OCI-M1 (cell line): ENCODE measurements around the gene STRA6.

ENCODE experiments used
- DNase-seq: peaks from one replicate; lab custom pipeline; 2025; lab: John Stamatoyannopoulos, UW

STRA6 gene

GRCh38 chr15:74207652-74208440 is 5.3 kb upstream of the STRA6 start:
- no peak for DNase-seq

DNA sequence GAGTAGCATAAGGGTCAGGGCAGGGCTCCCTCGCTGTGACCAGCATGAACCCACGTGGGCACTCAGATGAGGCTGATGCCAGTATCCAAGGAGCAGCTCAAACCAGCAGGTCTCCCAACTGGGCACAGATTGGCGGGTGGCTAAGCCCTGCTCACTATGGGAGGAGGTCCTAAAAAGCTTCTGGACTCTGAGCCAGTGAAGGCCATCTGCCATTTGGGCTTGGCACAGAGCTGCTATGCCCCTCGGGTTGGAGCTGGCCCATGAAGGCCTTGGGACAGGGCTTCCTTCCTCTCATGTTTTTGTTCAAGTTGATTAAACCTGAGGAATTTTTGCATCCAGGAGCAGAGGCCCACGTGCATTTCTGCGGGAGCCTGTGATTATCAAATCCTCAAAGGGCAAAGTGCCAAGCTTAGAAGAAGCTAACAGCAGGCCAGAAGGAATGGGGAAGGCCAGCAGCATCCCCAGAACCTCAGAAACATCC is 4.3 kb upstream of the STRA6 start:
- DNase-seq, result no peak

GRCh38 chr15:74205582-74205947 is 3.0 kb upstream of the STRA6 start:
- no peak for DNase-seq

- DNase-seq, result no peak
Measured at GRCh38 chr15:74203914-74204431, 1.4 kb upstream of the STRA6 start.

DNA sequence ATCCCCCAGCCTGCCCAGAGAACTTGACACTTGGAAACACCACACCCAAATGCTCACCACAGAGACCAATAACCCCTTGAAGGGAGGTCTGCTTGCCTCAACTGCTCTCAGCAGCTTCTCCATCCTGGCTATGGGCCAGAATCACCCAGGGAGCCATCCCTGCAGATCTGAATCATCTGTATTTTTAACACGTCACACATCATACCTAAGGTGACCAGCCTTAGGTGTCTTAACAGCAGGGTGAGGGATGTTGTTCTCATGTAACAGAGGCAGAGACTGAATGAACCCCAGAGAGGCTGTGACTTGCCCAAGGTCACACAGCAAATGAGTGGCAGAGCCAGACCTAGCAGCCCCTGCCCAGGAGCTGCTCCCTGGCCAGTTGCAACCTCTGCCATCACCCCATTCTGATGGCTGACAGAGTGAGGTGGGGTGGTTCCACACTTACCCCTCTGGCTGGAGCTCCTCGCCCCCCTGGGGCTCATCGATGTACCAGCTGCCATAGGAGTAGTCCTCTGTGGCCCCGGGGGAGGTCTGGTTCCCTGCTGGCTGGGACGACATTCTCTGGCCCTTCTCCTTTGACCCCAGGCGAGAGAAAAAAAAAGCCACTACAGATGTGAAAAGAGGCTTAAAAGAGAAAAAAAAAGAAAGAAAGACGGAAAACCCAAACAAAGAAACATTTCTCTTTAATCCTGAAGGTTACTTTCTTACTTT is 722 bp downstream of the STRA6 start:
- DNase-seq, result no peak

- no peak for DNase-seq
Measured at GRCh38 chr15:74200871-74201419, 1.6 kb downstream of the STRA6 start.

DNA sequence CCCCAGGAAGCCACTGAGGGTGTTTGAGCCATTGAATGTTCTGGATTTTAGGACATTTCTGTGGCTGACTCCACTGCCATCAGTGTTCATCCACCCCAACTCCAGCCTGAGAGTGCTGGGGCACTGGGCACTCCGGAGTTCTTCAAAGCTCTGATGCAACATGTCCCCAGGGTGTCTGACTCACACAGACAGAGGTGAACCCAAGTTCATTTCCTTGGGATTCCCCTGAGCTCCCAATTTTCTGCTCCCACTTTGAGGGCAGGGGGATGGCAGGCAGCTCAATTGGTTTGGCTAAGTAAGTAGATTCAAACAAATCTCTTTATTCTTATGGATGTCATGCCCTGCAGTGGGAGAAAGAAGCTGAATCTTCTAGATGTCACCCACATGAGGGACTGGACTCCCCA is 2.2 kb downstream of the STRA6 start:
- no peak for DNase-seq

GRCh38 chr15:74199297-74199652 is 3.3 kb downstream of the STRA6 start:
- no peak for DNase-seq

DNA sequence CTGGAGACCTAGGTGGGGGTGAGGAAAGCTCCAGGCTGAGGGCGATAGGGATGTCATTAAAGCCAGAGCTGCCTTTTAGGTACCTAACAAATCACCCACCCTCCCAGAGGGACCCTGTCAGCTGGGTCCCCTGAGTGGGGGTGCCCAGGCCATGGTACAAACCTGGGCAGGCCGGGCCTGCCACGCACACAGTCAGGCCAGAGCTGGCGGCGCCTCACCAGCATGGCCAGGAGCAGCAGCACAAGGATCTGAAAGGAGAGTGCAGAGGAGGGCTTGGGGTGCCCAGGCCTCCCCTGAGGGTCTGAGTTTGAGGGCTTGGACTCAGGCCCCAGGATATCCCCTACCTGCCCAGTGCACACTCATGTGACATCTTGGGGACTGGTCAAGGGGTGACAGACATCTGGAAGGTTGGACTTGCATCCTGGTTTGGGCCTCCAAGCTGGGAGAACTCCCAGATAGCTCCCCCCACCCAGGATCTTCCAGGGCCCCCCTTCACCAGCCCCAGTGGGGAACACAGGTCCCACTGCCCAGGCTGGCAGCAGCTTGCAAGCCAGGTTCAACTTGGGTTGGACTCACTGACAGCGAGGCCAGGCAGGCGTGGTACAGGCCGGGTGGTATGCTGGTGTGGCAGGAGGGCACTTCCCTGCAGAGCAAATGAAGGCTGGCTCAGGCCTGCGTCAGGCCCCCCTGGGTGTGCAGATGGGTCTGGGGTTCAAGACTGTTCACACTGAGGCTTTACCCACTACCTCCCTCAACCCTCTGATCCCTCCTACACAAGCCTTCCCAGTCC is 5.2 kb downstream of the STRA6 start:
- DNase-seq, result no peak

- DNase-seq, result no peak
Measured at GRCh38 chr15:74196175-74196574, 6.4 kb downstream of the STRA6 start.

- DNase-seq, result no peak
Measured at GRCh38 chr15:74194572-74195559, 7.7 kb downstream of the STRA6 start.

DNA sequence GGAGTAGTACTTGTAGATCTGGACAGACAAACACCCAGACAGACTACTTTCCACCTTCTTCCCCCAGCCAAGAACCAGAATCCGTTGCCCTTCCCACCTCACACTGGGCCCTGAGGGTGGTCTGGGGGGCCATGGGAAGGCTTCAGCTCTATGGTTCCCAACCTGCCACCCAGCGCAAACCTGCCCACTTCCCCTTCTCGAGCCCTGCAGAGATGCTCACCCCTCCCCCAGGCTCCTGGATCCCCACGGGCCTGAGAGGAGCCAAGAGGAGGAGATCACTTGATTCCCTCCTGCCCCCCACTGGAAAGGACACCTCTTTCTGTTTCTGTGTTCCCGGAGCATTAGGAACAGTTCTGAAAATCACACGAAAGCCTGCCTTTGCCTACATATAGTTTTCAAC is 8.7 kb downstream of the STRA6 start:
- DNase-seq, result no peak

DNA sequence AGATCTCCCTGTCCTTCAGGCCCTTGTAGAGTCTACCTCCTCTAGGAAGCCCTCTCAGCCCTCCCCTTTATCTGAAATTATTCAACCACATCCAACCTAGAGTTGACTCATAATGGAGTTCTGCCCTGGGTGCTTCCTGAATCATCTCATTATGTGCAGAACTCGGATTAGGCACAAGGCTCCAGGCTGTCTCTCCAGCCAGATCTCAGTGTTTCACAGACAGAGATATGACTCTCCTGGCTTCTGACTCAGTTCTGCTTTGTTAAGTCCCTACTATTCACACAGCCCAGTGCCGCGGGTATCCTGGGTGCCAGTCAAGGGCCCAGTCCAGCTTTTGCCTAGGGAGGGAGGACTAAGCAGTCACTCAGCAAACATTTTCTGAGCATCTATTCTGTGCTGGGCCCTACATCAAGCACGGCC is 9.3 kb downstream of the STRA6 start:
- no peak for DNase-seq

- no peak for DNase-seq
Measured at GRCh38 chr15:74192751-74193150, 9.8 kb downstream of the STRA6 start.

GRCh38 chr15:74191798-74192197 is 10.8 kb downstream of the STRA6 start:
- no peak for DNase-seq

DNA sequence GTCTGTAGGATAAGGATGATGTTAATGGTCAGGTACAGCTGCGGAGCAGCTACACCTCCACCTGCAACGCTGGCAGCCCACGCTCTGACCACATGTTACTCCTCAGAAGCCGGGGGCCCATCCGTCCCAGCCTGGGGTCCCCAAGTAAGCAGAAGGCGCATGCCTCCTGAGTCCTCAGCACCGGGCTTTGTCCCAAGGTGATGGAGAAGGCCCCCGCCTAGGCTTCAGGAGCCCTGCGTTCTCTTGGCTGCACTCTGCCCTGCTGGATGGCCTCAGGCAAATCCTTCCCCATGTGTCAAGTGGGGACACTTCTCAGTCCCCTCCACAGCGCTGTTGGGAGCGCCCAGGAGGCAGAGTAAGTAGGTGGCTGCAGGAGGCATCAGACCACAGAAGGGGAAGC is 14.4 kb downstream of the STRA6 start:
- no peak for DNase-seq

GRCh38 chr15:74185710-74186348 is 16.8 kb downstream of the STRA6 start:
- no peak for DNase-seq

DNA sequence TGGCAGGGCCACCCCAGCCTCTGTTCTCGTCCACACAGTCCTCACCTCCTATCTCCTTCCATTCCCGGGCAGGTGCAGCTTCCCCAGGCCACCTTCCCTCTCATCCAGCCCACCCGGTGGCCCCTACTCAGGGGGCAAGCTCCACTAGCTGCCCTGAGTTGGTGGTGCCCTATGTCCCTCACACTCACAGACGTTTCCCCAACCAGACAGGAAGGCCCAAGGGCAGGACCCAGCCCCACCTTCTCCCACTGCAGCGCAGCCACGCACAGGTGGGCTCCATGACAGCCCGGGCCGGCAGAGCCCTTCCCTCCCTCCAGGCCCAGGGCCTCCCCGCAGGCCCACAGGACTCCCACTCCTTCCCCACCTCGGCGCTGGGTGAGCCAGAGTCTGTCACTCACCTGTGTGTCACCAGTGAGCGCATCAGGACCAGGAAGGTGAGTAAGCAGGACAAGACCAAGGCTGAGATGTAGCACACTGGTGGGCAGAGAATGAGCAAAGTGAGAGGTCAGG is 17.9 kb downstream of the STRA6 start:
- no peak for DNase-seq

DNA sequence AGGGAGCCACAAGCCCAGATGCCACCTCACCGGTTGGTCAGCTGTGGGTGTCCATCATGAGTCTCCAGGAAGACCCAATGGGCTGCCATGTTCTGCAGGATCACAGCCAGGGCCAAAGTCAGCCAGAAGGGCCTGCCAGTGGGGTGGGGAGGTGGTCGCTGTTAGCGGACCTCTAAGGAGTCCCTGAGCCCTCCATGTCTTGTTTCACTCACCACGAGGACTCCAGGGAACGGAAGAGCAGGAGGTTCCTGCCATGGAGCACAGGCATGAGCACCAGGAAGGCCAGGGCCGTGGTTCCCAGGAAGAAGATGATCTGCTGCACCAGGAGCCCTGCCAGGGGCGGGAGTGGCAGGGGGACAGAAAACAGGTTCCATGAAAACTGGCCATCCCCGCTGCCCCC is 20.5 kb downstream of the STRA6 start:
- DNase-seq, result no peak

GRCh38 chr15:74180881-74181602 is 21.5 kb downstream of the STRA6 start:
- DNase-seq, result no peak
